ENCODE measurements around the gene ITPRIP.

- TF ChIP-seq CTCF (tag by site-specific recombination; IDR thresholded peaks at IDR 0.05) (no peak), ZNF10 (tag by site-specific recombination; IDR thresholded peaks at IDR 0.05) (no peak), SCRT2 (tag by site-specific recombination; IDR thresholded peaks at IDR 0.05) (no peak), ZBTB7A (tag by site-specific recombination; IDR thresholded peaks at IDR 0.05; ENCODE audit: low read depth) (no peak), FEZF1 (tag by site-specific recombination; IDR thresholded peaks at IDR 0.05) (no peak), YY1 (tag by site-specific recombination; IDR thresholded peaks at IDR 0.05) (no peak), ZNF558 (tag by site-specific recombination; IDR thresholded peaks at IDR 0.05) (no peak), HOXA7 (CRISPR knock-in tag; IDR thresholded peaks at IDR 0.05; ENCODE audit: borderline replicate concordance) (no peak), ZNF514 (tag by site-specific recombination; IDR thresholded peaks at IDR 0.05) (no peak), ZNF777 (tag by site-specific recombination; IDR thresholded peaks at IDR 0.05; ENCODE audit: borderline replicate concordance) (no peak), ZBTB8A (tag by site-specific recombination; IDR thresholded peaks at IDR 0.05) (no peak), ZFP41 (tag by site-specific recombination; IDR thresholded peaks at IDR 0.05; ENCODE audit: borderline replicate concordance) (no peak), ZNF571 (tag by site-specific recombination; IDR thresholded peaks at IDR 0.05) (no peak)
These were observed 49.0 kb upstream of the ITPRIP start for GRCh38 chr10:104387130-104387888.
